AG10803 (cell line): ENCODE measurements around the gene CACNB2.
"Not testable (repeated sequence)": the region's sequence is repeated elsewhere in the genome, so short reads cannot be mapped to it uniquely, and the experiment has no call there.

ENCODE experiments used
- DNase-seq: peaks from one replicate; pipeline ENCODE4 v3.0.0; 2010; ENCODE audit warnings: low read depth
- H3K4me3 ChIP-seq: 2 replicates; pipeline ENCODE4 v1.5.1; 2011; ENCODE audit warnings: mild to moderate bottlenecking, low read length, control low read depth
- CTCF ChIP-seq: conservative IDR thresholded peaks from 2 replicates; pipeline ENCODE4 v1.5.1; 2011; ENCODE audit warnings: mild to moderate bottlenecking, low read length, control low read depth, inconsistent platforms

CACNB2 gene

DNA sequence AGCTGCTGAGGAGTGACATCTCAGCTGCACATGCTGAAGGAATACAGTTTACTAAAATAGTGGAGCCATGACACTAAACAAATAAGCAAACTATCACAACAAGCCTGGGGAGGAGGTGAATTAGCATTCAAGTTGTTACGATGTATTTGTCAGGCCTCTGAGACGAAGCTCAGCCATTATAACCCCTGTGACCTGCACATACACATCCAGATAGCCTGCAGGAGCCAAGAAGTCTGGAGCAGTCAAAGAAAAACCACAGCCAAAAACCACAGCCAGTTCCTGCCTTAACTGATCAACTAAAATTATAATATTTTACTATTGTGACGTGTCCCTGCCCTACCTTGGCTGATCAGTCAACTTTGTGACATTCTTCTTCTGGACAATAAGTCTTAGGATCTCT, 442.6 kb downstream of the CACNB2 start:
- TF ChIP-seq CTCF = no peak
- no peak overlapping the region for H3K4me3 ChIP-seq
- DNase-seq = no peak

GRCh38 chr10:18583575-18584270, 443.5 kb downstream of the CACNB2 start:
- TF ChIP-seq CTCF = no peak; the same call in 1 of the 2 replicates
- no peak for DNase-seq
- H3K4me3 ChIP-seq = no peak overlapping the region

- not testable (repeated sequence) for H3K4me3 ChIP-seq, DNase-seq
These were observed 446.4 kb downstream of the CACNB2 start for GRCh38 chr10:18586637-18587036.

- not testable (repeated sequence) for DNase-seq, H3K4me3 ChIP-seq
These were observed 450.9 kb downstream of the CACNB2 start for GRCh38 chr10:18591141-18591540.
